ENCODE data around the gene FABP3.
A peak's percentile ranks its signal among the peaks of the same experiment; 100 is the strongest.

FABP3 gene

GRCh38 chr1:31373056-31373896 is at the start of gene FABP3:
Gene FABP3 (minus strand): TSS chr1:31373076. CDS start chr1:31373014, 62 bp downstream.
- DNase-seq = peak; percentile 32

DNA sequence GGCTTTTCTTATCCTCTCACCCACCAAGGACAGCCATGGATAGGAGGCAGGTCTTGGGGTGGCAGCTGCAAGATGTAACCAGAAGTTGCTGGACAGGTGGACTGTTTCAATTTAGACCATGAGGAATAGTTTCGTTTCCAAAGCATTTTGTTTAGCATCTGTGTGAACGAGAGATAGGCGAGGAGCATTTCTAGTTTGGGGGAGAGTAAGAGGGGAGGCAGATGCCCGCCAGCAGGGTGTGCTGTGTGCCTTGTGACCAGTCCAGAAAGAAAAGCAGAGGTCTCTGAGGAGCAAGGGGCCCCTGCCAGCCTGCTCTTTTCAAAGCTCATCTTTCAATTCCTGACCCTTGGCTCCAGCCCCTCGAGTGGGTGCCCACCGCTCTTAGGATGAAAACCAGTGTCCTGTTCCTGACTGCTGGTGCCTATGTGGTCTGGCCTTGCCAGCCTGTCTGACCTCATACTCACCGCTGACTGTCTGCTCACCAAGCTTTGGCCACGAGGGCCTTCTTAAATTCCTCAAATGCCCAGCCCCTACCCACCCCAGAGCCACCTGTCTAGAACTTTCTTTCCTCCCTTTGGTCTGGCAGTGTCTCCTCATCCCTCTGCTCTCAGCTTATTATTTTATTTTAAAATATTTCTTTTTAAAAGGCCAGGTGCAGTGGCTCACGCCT is 48.6 kb upstream of the FABP3 start:
- DNase-seq = no peak

GRCh38 chr1:31420716-31421115 is 47.8 kb upstream of the FABP3 start:
- no peak for DNase-seq

- DNase-seq = no peak
These were observed 45.9 kb upstream of the FABP3 start for GRCh38 chr1:31418626-31419323.

GRCh38 chr1:31417148-31417547 is 44.3 kb upstream of the FABP3 start:
- DNase-seq = no peak

- no peak for DNase-seq
These were observed 43.3 kb upstream of the FABP3 start for GRCh38 chr1:31416101-31416736.

DNA sequence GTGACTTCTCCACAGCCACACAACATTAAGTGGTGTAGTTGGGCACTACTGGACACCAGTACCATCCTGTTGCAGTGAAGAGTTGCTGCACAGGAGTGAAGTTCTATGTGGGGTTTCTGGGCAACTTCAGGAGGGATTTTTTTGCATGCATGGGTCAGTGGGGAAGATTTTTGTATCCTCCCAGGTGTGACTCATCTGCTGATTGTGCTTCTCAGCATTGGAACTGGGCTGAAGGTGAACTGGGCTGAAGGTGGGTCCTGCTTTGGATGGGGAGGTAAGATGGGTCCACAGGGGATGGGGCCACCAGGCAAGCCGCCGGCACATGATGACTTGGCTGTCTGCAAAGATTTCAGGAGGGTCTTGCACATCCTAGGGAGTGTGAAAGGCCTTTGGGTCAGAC is 42.8 kb upstream of the FABP3 start:
- DNase-seq = no peak

DNA sequence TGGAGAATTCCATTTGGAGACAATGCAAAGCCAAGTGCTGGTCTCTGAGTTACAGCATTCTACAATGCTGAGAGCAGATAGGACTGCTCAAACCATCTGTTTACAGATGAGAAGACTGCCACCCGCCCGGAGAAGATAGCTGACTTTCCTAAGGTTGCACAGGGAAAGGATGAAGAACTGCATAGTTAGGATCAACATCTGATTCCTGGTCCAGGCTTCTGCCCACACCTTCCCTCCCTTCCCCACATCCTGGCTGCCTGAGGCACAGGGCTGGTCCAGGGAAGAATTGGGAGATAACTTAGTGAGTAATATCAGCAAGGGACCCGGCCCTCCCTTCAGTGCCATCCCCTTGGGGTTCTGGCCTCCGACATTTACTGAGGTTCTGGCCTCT is 42.1 kb upstream of the FABP3 start:
- DNase-seq = no peak

DNA sequence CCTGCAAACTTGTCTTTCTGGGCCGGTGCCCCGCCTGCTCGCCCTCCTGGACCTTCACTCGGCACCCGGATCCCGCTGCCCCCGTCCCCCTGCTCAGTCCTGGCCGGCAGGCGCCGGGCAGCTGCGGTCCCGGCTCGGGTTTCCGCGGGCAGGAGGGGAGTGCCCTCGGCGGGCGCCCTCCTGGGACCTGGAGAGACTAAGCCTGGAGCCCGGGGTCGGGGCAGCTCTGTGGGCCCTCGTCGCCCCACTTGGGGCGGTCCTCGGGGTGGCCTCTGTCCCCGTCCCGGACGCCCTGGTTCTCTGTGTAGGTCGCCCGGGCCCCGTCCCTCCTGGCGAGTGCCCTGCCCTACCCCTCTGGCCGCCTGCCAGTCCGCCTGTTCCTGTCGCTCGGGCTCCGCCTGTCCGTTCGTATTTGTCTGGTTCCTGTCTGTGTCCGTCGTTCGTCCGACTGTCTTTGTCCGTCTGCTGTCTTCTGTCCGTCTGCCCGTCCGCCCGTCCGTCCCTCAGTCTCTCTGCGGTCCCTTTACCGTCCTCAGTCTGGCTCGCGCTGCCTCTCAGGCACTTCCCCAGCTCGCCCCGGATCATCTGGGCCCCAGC is 40.6 kb upstream of the FABP3 start:
- DNase-seq = peak; percentile 13

DNA sequence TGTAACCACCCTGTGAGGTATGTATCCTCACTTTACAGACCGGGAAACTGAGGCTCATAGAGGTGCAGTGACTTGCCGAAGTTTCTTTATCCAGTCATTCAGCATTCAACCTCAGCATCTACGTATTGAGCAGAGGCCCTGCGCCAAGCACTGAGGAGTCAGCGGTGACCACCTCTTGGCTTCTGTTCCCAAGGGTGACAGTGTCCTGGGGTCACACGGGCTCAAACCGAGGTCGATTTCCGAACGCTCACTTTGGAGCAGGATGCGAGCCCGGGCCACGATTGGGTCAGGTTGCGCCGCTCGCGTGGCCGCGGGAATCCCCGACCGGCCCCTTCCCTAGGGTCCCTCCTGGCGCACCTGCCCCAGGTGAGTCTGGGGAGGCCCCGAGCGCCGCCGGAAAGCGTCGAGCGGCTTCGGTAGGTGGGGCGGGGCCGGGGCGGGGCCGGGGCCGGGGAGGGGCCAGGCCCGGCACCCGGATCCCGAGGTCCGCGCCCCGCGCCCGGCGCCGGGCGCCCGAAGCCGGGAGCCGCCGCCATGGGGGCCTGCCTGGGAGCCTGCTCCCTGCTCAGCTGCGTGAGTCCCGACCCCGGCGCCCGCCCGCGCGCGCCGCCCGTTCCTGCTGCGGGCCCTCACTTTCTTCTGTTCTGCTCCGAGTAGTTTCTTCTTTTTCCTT is 40.0 kb upstream of the FABP3 start, which contains the start of gene SERINC2:
Gene SERINC2 (plus strand): TSS at position 482 of the 673 bp plus-strand sequence. CDS start 53 bp downstream, at position 535.
- DNase-seq = peak; percentile 6

- no peak for DNase-seq
These were observed 39.3 kb upstream of the FABP3 start for GRCh38 chr1:31412205-31412604.

DNA sequence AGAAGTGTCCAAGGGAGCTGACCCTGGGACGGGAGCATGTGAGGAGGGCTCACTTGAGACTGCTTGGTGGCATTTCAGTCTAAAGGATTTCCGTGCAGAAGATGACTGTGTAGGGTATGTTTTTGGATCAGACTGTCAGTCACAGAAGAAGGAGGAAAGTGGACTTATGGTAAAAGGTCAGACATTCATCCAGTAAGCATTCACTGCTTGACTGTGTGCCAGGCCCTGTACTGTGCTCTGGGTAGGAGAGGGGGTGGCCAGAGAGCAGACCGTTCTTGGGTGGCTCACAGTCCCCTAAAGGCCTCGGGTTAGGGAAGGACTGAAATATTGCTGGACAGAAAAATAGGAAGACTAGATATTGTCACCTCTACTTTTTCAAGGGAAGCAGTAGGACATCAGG is 38.0 kb upstream of the FABP3 start:
- no peak for DNase-seq

- DNase-seq = no peak
These were observed 37.3 kb upstream of the FABP3 start for GRCh38 chr1:31409946-31410858.

DNA sequence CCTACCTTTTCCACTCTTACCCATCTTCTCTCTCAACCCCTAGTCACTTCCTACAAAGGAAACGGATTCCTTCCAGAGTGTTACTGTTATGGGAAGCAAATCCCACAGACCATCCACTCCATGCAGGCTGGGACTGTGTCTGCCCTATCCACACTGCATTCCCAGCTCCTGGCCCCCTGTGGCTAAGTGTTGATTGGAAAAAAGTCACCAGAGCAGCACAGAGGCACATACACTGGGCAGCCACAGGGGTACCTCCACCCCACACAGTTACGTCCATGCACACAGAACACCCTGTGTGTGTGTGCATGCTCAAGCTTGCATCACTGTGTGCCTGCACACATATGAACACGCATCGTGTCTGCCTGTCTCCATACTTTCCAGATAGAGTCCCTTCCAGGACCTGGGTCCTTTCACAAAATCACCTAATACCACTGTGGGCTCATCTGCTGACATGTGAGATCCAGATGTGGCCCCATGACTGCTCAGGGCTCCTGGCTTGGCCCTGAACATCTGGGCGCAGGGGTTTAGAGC is 36.0 kb upstream of the FABP3 start:
- no peak for DNase-seq

DNA sequence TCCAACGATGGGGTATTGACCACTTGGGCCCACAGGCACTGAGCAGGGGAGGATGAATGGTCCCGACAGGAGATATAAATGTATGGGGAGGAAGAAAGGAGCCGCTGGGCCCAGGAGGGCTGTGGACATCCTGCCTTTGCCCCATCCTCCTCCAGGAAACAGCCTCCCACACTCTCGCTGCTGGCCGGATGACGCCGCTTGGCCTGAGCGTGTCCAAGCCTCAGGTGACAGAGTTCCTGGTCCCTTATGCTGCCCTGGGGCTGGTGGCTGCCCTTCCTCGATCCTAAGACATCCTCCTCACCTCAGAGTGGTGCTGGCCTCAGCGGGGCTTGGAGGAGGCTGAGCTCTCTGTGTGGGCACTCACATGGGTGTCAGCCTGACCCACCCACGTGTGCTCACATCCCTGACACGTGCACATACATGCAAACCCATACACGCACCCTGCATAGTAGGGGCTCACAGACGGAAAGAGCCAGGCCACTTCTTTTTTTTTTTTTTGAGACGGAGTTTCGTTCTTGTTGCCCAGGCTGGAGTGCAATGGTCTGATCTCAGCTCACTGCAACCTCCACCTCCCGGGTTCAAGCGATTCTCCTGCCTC is 34.3 kb upstream of the FABP3 start:
- DNase-seq = no peak

- DNase-seq = no peak
These were observed 32.8 kb upstream of the FABP3 start for GRCh38 chr1:31405578-31406245.

- no peak for DNase-seq
These were observed 28.4 kb upstream of the FABP3 start for GRCh38 chr1:31401241-31401640.

GRCh38 chr1:31400393-31400792 is 27.5 kb upstream of the FABP3 start:
- DNase-seq = no peak

DNA sequence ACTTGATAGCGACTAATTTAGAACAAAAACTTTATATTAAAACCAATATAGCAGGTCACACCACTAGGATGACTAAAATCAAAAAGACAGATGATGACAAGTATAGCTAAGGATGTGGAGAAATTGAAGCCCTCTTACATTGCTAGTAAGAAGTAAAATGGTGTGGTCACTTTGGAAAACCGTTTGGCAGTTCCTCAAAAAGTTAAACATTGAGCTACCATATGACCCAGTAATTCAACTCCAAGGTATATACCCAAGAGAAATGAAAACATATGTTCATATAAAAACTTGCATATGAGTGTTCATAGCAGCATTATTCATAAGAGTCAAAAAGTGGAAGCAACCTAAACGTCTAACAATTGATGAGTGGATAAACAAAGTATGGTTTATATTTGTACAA is 27.1 kb upstream of the FABP3 start:
- no peak for DNase-seq

DNA sequence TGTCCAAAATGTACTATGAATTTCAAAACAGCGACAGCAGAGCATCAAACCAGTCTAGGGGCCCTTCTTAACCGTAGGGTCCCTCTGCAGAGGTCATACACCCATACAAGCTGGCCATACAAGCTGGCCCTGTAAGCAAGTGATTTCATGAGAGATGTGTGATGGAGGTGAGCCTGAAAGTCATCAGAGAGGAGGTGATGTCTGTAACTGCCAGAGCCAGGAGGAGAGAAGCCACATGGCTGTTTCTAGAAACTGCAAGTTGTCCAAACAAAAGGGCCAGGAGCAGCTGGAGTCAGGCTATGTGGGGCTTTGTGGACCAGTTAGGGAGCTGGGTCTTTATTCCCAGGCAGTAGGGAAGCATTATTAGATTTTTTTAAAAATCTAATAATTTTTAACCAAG is 25.4 kb upstream of the FABP3 start:
- DNase-seq = no peak
